Esophagus (tissue), 2 donors: ENCODE data around the gene FAM241A. TPM values are rescaled to one million over a fixed set of nuclear protein-coding genes. Genes with fewer than 3 reads are reported as not detected.
A peak's percentile ranks its signal among the peaks of the same experiment; 100 is the strongest.
"Not testable (repeated sequence)": the region's sequence is repeated elsewhere in the genome, so short reads cannot be mapped to it uniquely, and the experiment has no call there.

ENCODE experiments used
- H3K27ac ChIP-seq, 2 donors: one replicate each; pipeline ENCODE4 v1.5.1; 2013; ENCODE audit warnings: low read depth in 2 of 2, mild to moderate bottlenecking in 2 of 2, inconsistent platforms in 1 of 2, low read length in 1 of 2, moderate library complexity in 1 of 2
- H3K27me3 ChIP-seq, 2 donors: one replicate each; pipeline ENCODE4 v1.6.1; 2013; ENCODE audit warnings: low read length in 2 of 2, control low read depth in 1 of 2, mild to moderate bottlenecking in 1 of 2; ENCODE audit not compliant: insufficient read depth in 2 of 2, control insufficient read depth in 1 of 2
- H3K36me3 ChIP-seq, 2 donors: one replicate each; pipeline ENCODE4 v1.6.1; 2013; ENCODE audit warnings: low read length in 1 of 2; ENCODE audit not compliant: control insufficient read depth in 2 of 2, insufficient read depth in 2 of 2
- H3K4me1 ChIP-seq, 2 donors: one replicate each; pipeline ENCODE4 v1.6.1; 2013; ENCODE audit warnings: low read length in 1 of 2; ENCODE audit not compliant: control insufficient read depth in 2 of 2, insufficient read depth in 2 of 2
- H3K4me3 ChIP-seq, 2 donors: one replicate each; pipeline ENCODE4 v1.5.1; 2013; ENCODE audit warnings: low read length in 2 of 2, mild to moderate bottlenecking in 2 of 2, low read depth in 1 of 2, moderate library complexity in 1 of 2
- H3K9me3 ChIP-seq, 2 donors: one replicate each; pipeline ENCODE4 v1.6.1; 2013; ENCODE audit warnings: mild to moderate bottlenecking in 2 of 2, low read depth in 1 of 2, low read length in 1 of 2, moderate library complexity in 1 of 2; ENCODE audit not compliant: control insufficient read depth in 2 of 2, insufficient read depth in 1 of 2
- WGBS, 2 donors: extraction: QIAGEN DNeasy Blood & Tissue Kit; methylation state at CpG; one replicate each; pipeline ENCODE4 v1.1.7; 2013; 5-methylcytosine and 5-hydroxymethylcytosine counted together
- polyA plus RNA-seq, 2 donors: library from polyadenylated mRNA; stranded (reverse); fragments of 200-250 nt; gene quantifications; one replicate each; pipeline ENCODE4 v1.2.3, GENCODE V29; 2013
- donor health status: healthy with polysubstance abuse.
- donor health status: Bipolar disorder and iron deficiency.

The FAM241A gene
- polyA plus RNA-seq, 2 donors: 1.3 to 2.0 TPM

- WGBS, 2 donors: 27 to 32% methylated on average over 2 of the region's 2 CpGs
These were observed 1.2 kb downstream of the FAM241A start for GRCh38 chr4:112146502-112146813.

GRCh38 chr4:112147697-112148096 is 2.4 kb downstream of the FAM241A start:
- WGBS, 2 donors: 72 to 76% methylated on average over 5 of the region's 5 CpGs
- Histone ChIP-seq H3K36me3 (no peaks in the 10 kb centered on the region), H3K27me3 (no peaks in the 10 kb centered on the region), H3K9me3 (no peaks in the 10 kb centered on the region), H3K4me3 (no peak overlapping the region), H3K4me1 (no peaks in the 10 kb centered on the region), H3K27ac (no peak overlapping the region)

More at GRCh38 chr4:112146502-112146813, 1.2 kb downstream of the FAM241A start:
- no peaks in the 10 kb centered on the region for H3K4me1 ChIP-seq
- H3K36me3 ChIP-seq: no peaks in the 10 kb centered on the region
- H3K27ac ChIP-seq: no peak overlapping the region
- H3K27me3 ChIP-seq: no peaks in the 10 kb centered on the region
- no peaks in the 10 kb centered on the region for H3K9me3 ChIP-seq
- peak overlapping the region in 1 of 2 donors; percentile 89 for H3K4me3 ChIP-seq

- H3K27ac ChIP-seq: no peak overlapping the region
- no peaks in the 10 kb centered on the region for H3K4me1 ChIP-seq
- no peaks in the 10 kb centered on the region for H3K9me3 ChIP-seq
- no peaks in the 10 kb centered on the region for H3K27me3 ChIP-seq
- H3K4me3 ChIP-seq: no peak overlapping the region
- no peaks in the 10 kb centered on the region for H3K36me3 ChIP-seq
- 84 to 87% methylated on average over 5 of the region's 5 CpGs for WGBS, 2 donors
These were observed 5.7 kb downstream of the FAM241A start for GRCh38 chr4:112150920-112151319.

GRCh38 chr4:112152521-112152920 is 7.3 kb downstream of the FAM241A start:
- no peaks in the 10 kb centered on the region for H3K4me1 ChIP-seq
- H3K36me3 ChIP-seq: no peaks in the 10 kb centered on the region
- H3K9me3 ChIP-seq: no peaks in the 10 kb centered on the region
- H3K4me3 ChIP-seq: no peak overlapping the region
- H3K27ac ChIP-seq: no peak overlapping the region
- no peaks in the 10 kb centered on the region for H3K27me3 ChIP-seq
- WGBS, 2 donors: 80 to 84% methylated on average over 6 of the region's 6 CpGs

- H3K4me3 ChIP-seq: no peak overlapping the region
- no peak overlapping the region for H3K27ac ChIP-seq
- H3K36me3 ChIP-seq: no peaks in the 10 kb centered on the region
- H3K27me3 ChIP-seq: no peaks in the 10 kb centered on the region
- WGBS, 2 donors: 73 to 75% methylated on average over 4 of the region's 4 CpGs
- no peaks in the 10 kb centered on the region for H3K4me1 ChIP-seq
- no peaks in the 10 kb centered on the region for H3K9me3 ChIP-seq
These were observed 8.0 kb downstream of the FAM241A start for GRCh38 chr4:112153211-112153791.

GRCh38 chr4:112156112-112156511 is 10.9 kb downstream of the FAM241A start:
- H3K4me1 ChIP-seq: no peaks in the 10 kb centered on the region
- H3K27ac ChIP-seq: no peak overlapping the region
- no peaks in the 10 kb centered on the region for H3K9me3 ChIP-seq
- H3K36me3 ChIP-seq: no peaks in the 10 kb centered on the region
- WGBS, 2 donors: 77 to 84% methylated on average over 1 of the region's 1 CpG
- H3K27me3 ChIP-seq: no peaks in the 10 kb centered on the region
- no peak overlapping the region for H3K4me3 ChIP-seq

- Histone ChIP-seq H3K9me3 (no peaks in the 10 kb centered on the region), H3K27me3 (no peaks in the 10 kb centered on the region), H3K4me1 (no peaks in the 10 kb centered on the region), H3K36me3 (no peaks in the 10 kb centered on the region), H3K27ac (no peak overlapping the region), H3K4me3 (no peak overlapping the region)
These were observed 11.3 kb downstream of the FAM241A start for GRCh38 chr4:112156553-112156952.

GRCh38 chr4:112163706-112164105 is 18.5 kb downstream of the FAM241A start:
- not testable (repeated sequence) for H3K4me1 ChIP-seq, H3K27ac ChIP-seq, H3K9me3 ChIP-seq, H3K27me3 ChIP-seq, H3K4me3 ChIP-seq, H3K36me3 ChIP-seq
- WGBS, 2 donors: 96 to 99% methylated on average over 3 of the region's 3 CpGs

GRCh38 chr4:112167794-112168193 is 22.5 kb downstream of the FAM241A start:
- Histone ChIP-seq H3K4me3 (no peak overlapping the region), H3K27ac (no peak overlapping the region), H3K4me1 (no peaks in the 10 kb centered on the region), H3K9me3 (no peaks in the 10 kb centered on the region), H3K36me3 (no peaks in the 10 kb centered on the region), H3K27me3 (no peaks in the 10 kb centered on the region)

- Histone ChIP-seq H3K27me3 (no peaks in the 10 kb centered on the region), H3K4me3 (no peak overlapping the region), H3K36me3 (no peaks in the 10 kb centered on the region), H3K4me1 (no peaks in the 10 kb centered on the region), H3K9me3 (no peaks in the 10 kb centered on the region), H3K27ac (no peak overlapping the region)
- 88 to 89% methylated on average over 13 of the region's 13 CpGs for WGBS, 2 donors
These were observed 23.7 kb downstream of the FAM241A start for GRCh38 chr4:112168719-112169500.
